NAMALWA (cell line): ENCODE data around the gene FNBP1.

Experiments
- DNase-seq: peaks from one replicate; pipeline ENCODE4 v3.0.0-alpha.2; 2015; ENCODE audit warnings: low spot score

FNBP1 gene

GRCh38 chr9:130042885-130043653 is at the start of gene FNBP1:
TSS of gene FNBP1 (minus strand) at chr9:130043189. CDS start at chr9:130042975, 214 bp downstream.
- peak; percentile 78 for DNase-seq

GRCh38 chr9:130090915-130091314 is 47.9 kb upstream of the FNBP1 start:
- DNase-seq = no peak

DNA sequence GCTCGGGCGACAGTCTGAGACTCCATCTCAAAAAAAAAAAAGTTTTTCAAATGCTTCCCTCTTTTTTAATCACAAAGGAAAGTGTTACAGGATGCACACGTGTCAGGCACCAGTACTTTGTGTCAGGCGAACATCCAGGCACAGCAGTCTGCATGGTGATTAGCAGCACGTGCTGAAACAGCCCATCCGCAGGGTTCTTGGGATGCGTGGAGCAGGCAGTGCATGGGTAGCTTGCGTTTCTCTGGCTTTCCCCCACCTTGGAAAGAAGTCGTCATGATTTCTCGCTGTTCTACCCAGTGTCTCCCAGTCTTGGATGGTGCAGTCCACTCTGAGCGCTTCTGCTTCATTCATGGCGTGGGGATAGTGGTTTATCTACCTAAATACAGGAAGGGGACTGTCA is 46.2 kb upstream of the FNBP1 start:
- DNase-seq = no peak

- DNase-seq = no peak
Observed at GRCh38 chr9:130088051-130088450, 45.1 kb upstream of the FNBP1 start.

DNA sequence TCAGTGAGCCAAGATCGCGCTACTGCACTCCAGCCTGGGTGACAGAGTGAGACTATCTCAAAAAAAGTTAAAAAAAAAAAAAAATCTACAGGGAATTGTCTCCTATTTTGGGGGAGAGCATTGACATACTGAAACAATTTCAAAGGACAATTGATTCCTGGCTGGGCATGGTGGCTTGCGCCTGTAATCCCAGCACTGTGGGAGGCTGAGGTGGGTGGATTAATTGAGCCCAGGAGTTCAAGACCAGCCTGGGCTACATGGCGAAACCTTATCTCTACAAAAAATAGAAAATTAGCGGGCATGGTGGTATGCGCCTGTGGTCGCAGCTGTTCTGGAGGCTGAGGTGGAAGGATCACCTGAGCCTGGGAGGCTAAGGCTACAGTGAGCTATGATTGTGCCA is 41.3 kb upstream of the FNBP1 start:
- DNase-seq = no peak

DNA sequence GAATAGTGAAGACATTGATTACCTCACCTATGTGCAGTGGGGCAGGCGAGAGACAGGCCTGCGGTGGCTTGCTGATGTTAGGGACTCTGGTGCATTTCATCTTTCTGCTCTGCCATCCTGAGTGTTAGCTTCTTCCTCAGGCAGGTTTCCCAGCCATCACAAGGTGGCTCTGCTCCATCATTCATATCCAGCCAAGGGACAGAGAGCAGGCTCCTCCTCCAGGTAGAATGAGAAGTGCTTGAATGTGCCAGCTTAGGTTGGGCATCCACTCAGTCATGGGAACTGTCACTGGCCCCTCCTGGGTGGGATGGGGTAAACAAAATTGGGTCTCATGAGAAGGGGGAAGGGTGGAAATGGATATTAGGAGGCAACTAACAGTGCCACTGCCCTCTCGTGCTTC is 35.6 kb upstream of the FNBP1 start:
- no peak for DNase-seq

- no peak for DNase-seq
Observed at GRCh38 chr9:130073373-130073772, 30.4 kb upstream of the FNBP1 start.

DNA sequence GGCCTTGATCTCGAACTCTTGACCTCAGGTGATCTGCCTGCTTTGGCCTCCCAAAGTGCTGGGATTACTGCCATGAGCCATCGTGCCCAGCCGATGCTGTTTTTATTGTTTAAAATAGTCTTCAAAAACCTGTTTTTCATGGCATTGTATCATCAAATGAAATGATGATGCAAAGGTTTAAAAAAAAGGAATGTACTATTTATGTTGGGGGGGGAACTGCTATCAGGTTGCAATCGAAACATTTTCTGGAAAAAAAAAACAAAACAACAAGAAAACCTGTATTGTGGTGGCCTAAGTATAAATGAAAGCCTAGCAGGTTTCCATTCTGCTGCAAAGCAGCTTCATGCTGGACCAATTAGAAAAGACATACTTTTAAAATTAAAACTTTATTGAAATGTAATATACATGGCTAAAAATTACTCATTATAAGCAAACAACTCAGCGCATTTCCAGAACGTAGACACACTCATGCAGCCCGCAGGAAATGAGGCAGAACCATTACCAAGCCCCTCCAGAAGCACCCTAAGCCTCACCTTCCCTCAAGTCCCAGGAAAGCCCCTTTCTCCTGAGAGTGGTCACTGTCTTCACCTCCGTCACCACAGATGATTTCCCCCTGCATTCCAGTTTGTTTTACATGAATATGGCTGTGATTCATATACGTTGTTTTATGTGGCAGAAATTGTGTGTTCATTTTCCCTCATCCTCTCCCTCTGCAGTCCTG is 29.7 kb upstream of the FNBP1 start:
- no peak for DNase-seq

- DNase-seq = no peak
Observed at GRCh38 chr9:130069048-130069447, 26.1 kb upstream of the FNBP1 start.

- no peak for DNase-seq
Observed at GRCh38 chr9:130064621-130065020, 21.6 kb upstream of the FNBP1 start.

GRCh38 chr9:130062750-130063149 is 19.8 kb upstream of the FNBP1 start:
- no peak for DNase-seq

GRCh38 chr9:130060296-130060695 is 17.3 kb upstream of the FNBP1 start:
- DNase-seq = no peak

GRCh38 chr9:130058887-130059286 is 15.9 kb upstream of the FNBP1 start:
- no peak for DNase-seq

- DNase-seq = peak; percentile 33
Observed at GRCh38 chr9:130058154-130058553, 15.2 kb upstream of the FNBP1 start.

- DNase-seq = no peak
Observed at GRCh38 chr9:130054820-130055219, 11.8 kb upstream of the FNBP1 start.

- DNase-seq = no peak
Observed at GRCh38 chr9:130054325-130054786, 11.4 kb upstream of the FNBP1 start.

- DNase-seq = peak; percentile 79
Observed at GRCh38 chr9:130053504-130054324, 10.7 kb upstream of the FNBP1 start, which contains the start of gene GPR107. TSS of gene GPR107 (plus strand) at chr9:130053906. CDS start at chr9:130053933, 27 bp downstream.

- DNase-seq = no peak
Observed at GRCh38 chr9:130053109-130053503, 10.1 kb upstream of the FNBP1 start.

GRCh38 chr9:130051855-130052254 is 8.9 kb upstream of the FNBP1 start:
- DNase-seq = peak; percentile 39

- DNase-seq = peak; percentile 31
Observed at GRCh38 chr9:130050462-130050861, 7.5 kb upstream of the FNBP1 start.

- DNase-seq = no peak
Observed at GRCh38 chr9:130049431-130050210, 6.6 kb upstream of the FNBP1 start.
